HepG2 (cell line): ENCODE data around the gene DMAC2L. TPM values are rescaled to one million over a fixed set of nuclear protein-coding genes. Genes with fewer than 3 reads are reported as not detected.
A peak's percentile ranks its signal among the peaks of the same experiment; 100 is the strongest.

Source experiments
- AGO1 ChIP-seq: fragments of 200-400 bp; formaldehyde crosslinking; IDR thresholded peaks from 2 replicates; pipeline ENCODE4 v1.6.1; 2017; ENCODE audit warnings: mild to moderate bottlenecking, low read depth, low read length, moderate library complexity; ENCODE audit not compliant: poor library complexity, severe bottlenecking
- ATF5 ChIP-seq: sonication (generic); formaldehyde crosslinking; IDR thresholded peaks from 2 replicates; pipeline ENCODE4 v1.4.0; 2020; ENCODE audit warnings: mild to moderate bottlenecking, low read depth, missing genetic modification reagents
- CBX1 ChIP-seq: IDR thresholded peaks from one replicate; pipeline ENCODE4 v1.6.1; 2016; ENCODE audit warnings: antibody characterized with exemption, low read depth
- CEBPG ChIP-seq: IDR thresholded peaks from 2 replicates; pipeline ENCODE4 v1.6.1; 2016
- CENPT ChIP-seq: sonication (generic); formaldehyde crosslinking; IDR thresholded peaks from 2 replicates; pipeline ENCODE4 v1.8.0; 2022; ENCODE audit warnings: low read depth, mild to moderate bottlenecking, moderate library complexity, missing genetic modification reagents
- ETV6 ChIP-seq: sonication (generic); formaldehyde crosslinking; conservative IDR thresholded peaks from 2 replicates; pipeline ENCODE4 v1.4.0; 2020; ENCODE audit warnings: missing genetic modification reagents
- KLF6 ChIP-seq: IDR thresholded peaks from 2 replicates; pipeline ENCODE4 v1.8.0; 2016; ENCODE audit warnings: missing biosample characterization, missing genetic modification reagents
- LCORL ChIP-seq, 2 experiments: fragments of 450-650 bp in 1 of 2; sonication (generic) in 1 of 2; formaldehyde crosslinking in 1 of 2; IDR thresholded peaks; 2 replicates each; pipeline versions ENCODE4 v1.5.0 to v1.6.1; 2017 to 2020; ENCODE audit warnings: antibody characterized with exemption in 1 of 2, missing genetic modification reagents in 1 of 2
- MYC ChIP-seq: sonication (generic); formaldehyde crosslinking; IDR thresholded peaks from 2 replicates; pipeline ENCODE4 v1.9.0; 2021; ENCODE audit warnings: missing genetic modification reagents, borderline replicate concordance
- NCOA5 ChIP-seq: sonication (generic); formaldehyde crosslinking; IDR thresholded peaks from 2 replicates; pipeline ENCODE4 v1.4.0; 2020; ENCODE audit warnings: missing genetic modification reagents
- NFIC ChIP-seq: IDR thresholded peaks from 2 replicates; pipeline ENCODE4 v1.6.1; 2012; ENCODE audit warnings: mild to moderate bottlenecking, low read length, inconsistent platforms
- NFRKB ChIP-seq: fragments of 450-650 bp; IDR thresholded peaks from 2 replicates; pipeline ENCODE4 v1.6.1; 2017
- PCBP2 ChIP-seq: fragments of 200-400 bp; formaldehyde crosslinking; optimal IDR thresholded peaks from 2 replicates; pipeline ENCODE3; 2018; ENCODE audit warnings: low read length, low read depth; ENCODE audit not compliant: poor library complexity, severe bottlenecking
- RAD51 ChIP-seq: fragments of 450-650 bp; IDR thresholded peaks from 2 replicates; pipeline ENCODE4 v1.6.1; 2016; ENCODE audit warnings: borderline replicate concordance
- RBFOX2 ChIP-seq: fragments of 200-400 bp; formaldehyde crosslinking; IDR thresholded peaks from 2 replicates; pipeline ENCODE4 v1.6.1; 2017; ENCODE audit warnings: low read depth, mild to moderate bottlenecking, low read length
- RORA ChIP-seq: sonication (generic); formaldehyde crosslinking; IDR thresholded peaks from 2 replicates; pipeline ENCODE4 v1.5.0; 2020; ENCODE audit warnings: mild to moderate bottlenecking, missing genetic modification reagents, moderate library complexity
- TP53 ChIP-seq: sonication (generic); formaldehyde crosslinking; conservative IDR thresholded peaks from 2 replicates; pipeline ENCODE4 v1.4.0; 2020; ENCODE audit warnings: missing genetic modification reagents
- ZBTB37 ChIP-seq: sonication (generic); formaldehyde crosslinking; IDR thresholded peaks from 2 replicates; pipeline ENCODE4 v1.4.0; 2020; ENCODE audit warnings: mild to moderate bottlenecking, missing genetic modification reagents
- ZNF101 ChIP-seq: sonication (generic); formaldehyde crosslinking; IDR thresholded peaks from 2 replicates; pipeline ENCODE4 v1.4.0; 2020; ENCODE audit warnings: mild to moderate bottlenecking, low read depth, missing genetic modification reagents, borderline replicate concordance
- ZNF280D ChIP-seq: sonication (generic); formaldehyde crosslinking; IDR thresholded peaks from 2 replicates; pipeline ENCODE4 v1.5.1; 2020; ENCODE audit warnings: mild to moderate bottlenecking, missing genetic modification reagents
- ZNF33B ChIP-seq: sonication (generic); formaldehyde crosslinking; IDR thresholded peaks from 2 replicates; pipeline ENCODE4 v1.5.1; 2020; ENCODE audit warnings: mild to moderate bottlenecking, missing genetic modification reagents
- ZNF576 ChIP-seq: sonication (generic); formaldehyde crosslinking; IDR thresholded peaks from 2 replicates; pipeline ENCODE4 v1.4.0; 2020; ENCODE audit warnings: mild to moderate bottlenecking, missing genetic modification reagents
- polyA plus RNA-seq, 8 experiments: library from polyadenylated mRNA; depleted of rRNA in 3 of 8; stranded (reverse) in 7 of 8; unstranded in 1 of 8; fragments of >200 nt; fragmentation: Illumina TruSeq in 4 of 8; extraction: Trizol in 4 of 8; gene quantifications; 2 replicates each; pipeline versions ENCODE4 v1.2.1 to v1.2.3, GENCODE V29; 2011 to 2016; ENCODE audit warnings: low read depth in 4 of 8, missing spikeins in 1 of 8, mixed read lengths in 1 of 8; ENCODE audit not compliant: insufficient read depth in 1 of 8
- total RNA-seq, 5 experiments: library from RNA; depleted of rRNA; stranded (reverse); fragments of >200 nt; fragmentation: Illumina TruSeq; extraction: Trizol; gene quantifications; 2 replicates each; pipeline ENCODE4 v1.2.3, GENCODE V29; 2016; ENCODE audit warnings: low read depth in 1 of 5

DMAC2L gene
- total and polyA plus RNA-seq, 2 of the 13 experiments (the other 11 are each of a cell fraction or from before 2014, with no cell fraction given): 19.4 to 23.2 TPM

- peak; percentile 94; the same call in 1 of the 2 replicates for TF ChIP-seq ZNF101
- TF ChIP-seq LCORL (IDR thresholded peaks at IDR 0.05): no peak
- TF ChIP-seq LCORL (CRISPR knock-in tag; IDR thresholded peaks at IDR 0.05): peak; percentile 90
- no peak for TF ChIP-seq TP53 (CRISPR knock-in tag)
- TF ChIP-seq ZNF33B (CRISPR knock-in tag): peak; percentile 96
- TF ChIP-seq ETV6 (CRISPR knock-in tag): peak; percentile 15; the same call in 1 of the 2 replicates
- TF ChIP-seq NCOA5 (CRISPR knock-in tag): no peak
- TF ChIP-seq AGO1: peak; percentile 26
- peak; percentile 41 for TF ChIP-seq CBX1
- TF ChIP-seq CEBPG: no peak
- no peak for TF ChIP-seq ATF5 (CRISPR knock-in tag)
- TF ChIP-seq MYC (CRISPR knock-in tag): peak; percentile 86
- TF ChIP-seq ZBTB37 (CRISPR knock-in tag): no peak
- no peak for TF ChIP-seq KLF6 (CRISPR knock-in tag)
- TF ChIP-seq RBFOX2: peak; percentile 98
- TF ChIP-seq RAD51: peak; percentile 46
- TF ChIP-seq NFIC: no peak
- no peak for TF ChIP-seq ZNF576 (CRISPR knock-in tag)
- no peak for TF ChIP-seq CENPT (CRISPR knock-in tag)
- no peak for TF ChIP-seq PCBP2
- TF ChIP-seq ZNF280D: peak; percentile 83; the same call in 1 of the 2 replicates
- TF ChIP-seq RORA (CRISPR knock-in tag): no peak
- no peak for TF ChIP-seq NFRKB
Measured at GRCh38 chr14:50311972-50312733, at the start of gene DMAC2L, which contains the start of gene L2HGDH (continued).
